Activated naive CD4-positive, alpha-beta T cell treated with anti-CD3 and anti-CD28 coated beads, Interleukin-2, amount 50 U/mL, for 24 hours (primary cell): ENCODE measurements around the gene KCNT1.

ENCODE experiments used
- H3K27ac Mint-ChIP-seq: one replicate; pipeline ENCODE4 v1.8.0; 2021; ENCODE audit warnings: mild to moderate bottlenecking, mixed read lengths
- H3K27me3 Mint-ChIP-seq: one replicate; pipeline ENCODE4 v1.8.0; 2021; ENCODE audit warnings: mixed read lengths
- H3K36me3 Mint-ChIP-seq: one replicate; pipeline ENCODE4 v1.8.0; 2021; ENCODE audit warnings: mixed read lengths
- H3K4me1 Mint-ChIP-seq: one replicate; pipeline ENCODE4 v1.8.0; 2021; ENCODE audit warnings: mixed read lengths
- H3K4me3 Mint-ChIP-seq: one replicate; pipeline ENCODE4 v1.8.0; 2021; ENCODE audit warnings: mild to moderate bottlenecking, mixed read lengths
- H3K9me3 Mint-ChIP-seq: one replicate; pipeline ENCODE4 v1.8.0; 2021; ENCODE audit warnings: mixed read lengths

The KCNT1 gene

GRCh38 chr9:135821733-135822373 lies 119.9 kb downstream of the KCNT1 start:
- Mint-ChIP-seq H3K4me1 (peaks cover 4% of the 10 kb centered on the region), H3K27me3 (no peaks in the 10 kb centered on the region), H3K27ac (peak overlapping the region; percentile 51), H3K36me3 (peaks cover 9% of the 10 kb centered on the region), H3K4me3 (no peak overlapping the region), H3K9me3 (no peaks in the 10 kb centered on the region)

GRCh38 chr9:135822374-135822755 lies 120.4 kb downstream of the KCNT1 start:
- Mint-ChIP-seq H3K27ac (no peak overlapping the region), H3K36me3 (peaks cover 10% of the 10 kb centered on the region), H3K9me3 (no peaks in the 10 kb centered on the region), H3K4me1 (peaks cover 4% of the 10 kb centered on the region), H3K4me3 (no peak overlapping the region), H3K27me3 (no peaks in the 10 kb centered on the region)

GRCh38 chr9:135823036-135823435 lies 121.1 kb downstream of the KCNT1 start:
- H3K36me3 Mint-ChIP-seq = peaks cover 14% of the 10 kb centered on the region
- peaks cover 4% of the 10 kb centered on the region for H3K4me1 Mint-ChIP-seq
- no peaks in the 10 kb centered on the region for H3K9me3 Mint-ChIP-seq
- H3K27me3 Mint-ChIP-seq = no peaks in the 10 kb centered on the region
- peak overlapping the region; percentile 43 for H3K27ac Mint-ChIP-seq
- H3K4me3 Mint-ChIP-seq = no peak overlapping the region

- Mint-ChIP-seq H3K36me3 (peaks cover 23% of the 10 kb centered on the region), H3K9me3 (no peaks in the 10 kb centered on the region), H3K27ac (no peak overlapping the region), H3K4me1 (peaks cover 7% of the 10 kb centered on the region), H3K27me3 (no peaks in the 10 kb centered on the region), H3K4me3 (no peak overlapping the region)
These were observed 123.6 kb downstream of the KCNT1 start for GRCh38 chr9:135825435-135826187.

GRCh38 chr9:135826188-135826545 lies 124.2 kb downstream of the KCNT1 start:
- H3K36me3 Mint-ChIP-seq = peaks cover 24% of the 10 kb centered on the region
- peaks cover 8% of the 10 kb centered on the region for H3K4me1 Mint-ChIP-seq
- no peak overlapping the region for H3K27ac Mint-ChIP-seq
- H3K27me3 Mint-ChIP-seq = no peaks in the 10 kb centered on the region
- no peak overlapping the region for H3K4me3 Mint-ChIP-seq
- H3K9me3 Mint-ChIP-seq = no peaks in the 10 kb centered on the region

- no peaks in the 10 kb centered on the region for H3K27me3 Mint-ChIP-seq
- H3K9me3 Mint-ChIP-seq = no peaks in the 10 kb centered on the region
- no peak overlapping the region for H3K27ac Mint-ChIP-seq
- H3K4me1 Mint-ChIP-seq = peaks cover 16% of the 10 kb centered on the region
- H3K36me3 Mint-ChIP-seq = peaks cover 24% of the 10 kb centered on the region
- H3K4me3 Mint-ChIP-seq = no peak overlapping the region
These were observed 125.3 kb downstream of the KCNT1 start for GRCh38 chr9:135827301-135827700.

- Mint-ChIP-seq H3K4me1 (peaks cover 16% of the 10 kb centered on the region), H3K27me3 (no peaks in the 10 kb centered on the region), H3K36me3 (peaks cover 21% of the 10 kb centered on the region), H3K4me3 (no peak overlapping the region), H3K27ac (no peak overlapping the region), H3K9me3 (no peaks in the 10 kb centered on the region)
These were observed 126.0 kb downstream of the KCNT1 start for GRCh38 chr9:135827866-135828580.

- H3K4me1 Mint-ChIP-seq = peaks cover 21% of the 10 kb centered on the region
- no peak overlapping the region for H3K27ac Mint-ChIP-seq
- peaks cover 24% of the 10 kb centered on the region for H3K36me3 Mint-ChIP-seq
- no peaks in the 10 kb centered on the region for H3K9me3 Mint-ChIP-seq
- H3K4me3 Mint-ChIP-seq = no peak overlapping the region
- H3K27me3 Mint-ChIP-seq = no peaks in the 10 kb centered on the region
These were observed 126.7 kb downstream of the KCNT1 start for GRCh38 chr9:135828656-135829055.

GRCh38 chr9:135830496-135830895 lies 128.5 kb downstream of the KCNT1 start:
- H3K4me3 Mint-ChIP-seq = no peak overlapping the region
- no peaks in the 10 kb centered on the region for H3K9me3 Mint-ChIP-seq
- no peak overlapping the region for H3K27ac Mint-ChIP-seq
- H3K4me1 Mint-ChIP-seq = peaks cover 18% of the 10 kb centered on the region
- no peaks in the 10 kb centered on the region for H3K27me3 Mint-ChIP-seq
- H3K36me3 Mint-ChIP-seq = peaks cover 28% of the 10 kb centered on the region

GRCh38 chr9:135833864-135834263 lies 131.9 kb downstream of the KCNT1 start:
- Mint-ChIP-seq H3K36me3 (peaks cover 16% of the 10 kb centered on the region), H3K9me3 (no peaks in the 10 kb centered on the region), H3K27ac (no peak overlapping the region), H3K4me1 (peaks cover 18% of the 10 kb centered on the region), H3K27me3 (no peaks in the 10 kb centered on the region), H3K4me3 (no peak overlapping the region)

GRCh38 chr9:135835131-135835530 lies 133.1 kb downstream of the KCNT1 start:
- Mint-ChIP-seq H3K27ac (no peak overlapping the region), H3K27me3 (no peaks in the 10 kb centered on the region), H3K9me3 (no peaks in the 10 kb centered on the region), H3K4me1 (peaks cover 18% of the 10 kb centered on the region), H3K4me3 (no peak overlapping the region), H3K36me3 (peaks cover 14% of the 10 kb centered on the region)

- Mint-ChIP-seq H3K4me3 (no peak overlapping the region), H3K27ac (no peak overlapping the region), H3K27me3 (no peaks in the 10 kb centered on the region), H3K36me3 (peaks cover 12% of the 10 kb centered on the region), H3K9me3 (no peaks in the 10 kb centered on the region), H3K4me1 (peaks cover 12% of the 10 kb centered on the region)
These were observed 137.5 kb downstream of the KCNT1 start for GRCh38 chr9:135839516-135839915.

GRCh38 chr9:135840107-135840506 lies 138.1 kb downstream of the KCNT1 start:
- H3K9me3 Mint-ChIP-seq = peaks cover 4% of the 10 kb centered on the region
- H3K4me3 Mint-ChIP-seq = no peak overlapping the region
- H3K4me1 Mint-ChIP-seq = peaks cover 12% of the 10 kb centered on the region
- no peak overlapping the region for H3K27ac Mint-ChIP-seq
- peaks cover 17% of the 10 kb centered on the region for H3K36me3 Mint-ChIP-seq
- no peaks in the 10 kb centered on the region for H3K27me3 Mint-ChIP-seq

GRCh38 chr9:135840539-135840938 lies 138.6 kb downstream of the KCNT1 start:
- no peak overlapping the region for H3K4me3 Mint-ChIP-seq
- no peaks in the 10 kb centered on the region for H3K27me3 Mint-ChIP-seq
- H3K36me3 Mint-ChIP-seq = peaks cover 22% of the 10 kb centered on the region
- peaks cover 4% of the 10 kb centered on the region for H3K9me3 Mint-ChIP-seq
- H3K4me1 Mint-ChIP-seq = peaks cover 17% of the 10 kb centered on the region
- no peak overlapping the region for H3K27ac Mint-ChIP-seq
